ENCODE results near the gene SMPD3. TPM values are rescaled to one million over a fixed set of nuclear protein-coding genes. Genes with fewer than 3 reads are reported as not detected.

Gene SMPD3
- total and polyA plus RNA-seq, 9 of the 15 experiments (the other 6 are each of a cell fraction or from before 2014, with no cell fraction given) = 0.03 to 1.2 (median 0.18) TPM

DNA sequence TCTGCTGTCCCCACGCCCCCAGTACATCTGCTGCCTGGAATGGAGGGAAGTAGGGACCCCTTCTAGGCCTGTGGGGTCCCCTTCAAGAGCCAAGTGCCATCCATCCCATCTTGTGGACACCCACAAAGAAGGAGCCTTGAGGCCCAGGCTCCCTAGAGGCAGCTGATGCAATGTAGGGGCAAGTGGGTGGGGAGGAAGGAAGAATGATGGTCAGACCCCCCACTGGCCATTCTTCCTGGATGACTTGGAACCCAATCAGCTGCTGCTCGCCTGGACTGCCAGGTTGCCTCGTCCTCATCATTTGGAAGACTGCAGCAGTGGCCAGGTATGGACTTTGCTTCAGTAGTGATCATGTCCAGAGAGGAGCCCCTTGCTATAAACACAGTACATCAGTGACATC, 48.9 kb downstream of the SMPD3 start:
- Histone ChIP-seq H3K27me3 (ENCODE audit: control insufficient read depth in 2 of 2, insufficient read depth in 2 of 2, low read length in 2 of 2) (peaks cover 11 to 58% of the 10 kb centered on the region in 2 experiments; a peak in 3 of 5 replicates), H3K4me2 (ENCODE audit: insufficient read depth, low read length) (no peak overlapping the region), H3K36me3 (ENCODE audit: control insufficient read depth, insufficient read depth, low read length) (no peaks in the 10 kb centered on the region), H3K9me3 (replicated peaks; ENCODE audit: control insufficient read depth, insufficient read depth, low read depth, low read length) (no peaks in the 10 kb centered on the region), H3K9me1 (ENCODE audit: control insufficient read depth, insufficient read depth, low read length) (no peaks in the 10 kb centered on the region), H3K4me1 (replicated peaks in 1 of 2; ENCODE audit: control insufficient read depth in 2 of 2, insufficient read depth in 2 of 2, low read length in 2 of 2) (no peaks in the 10 kb centered on the region; a peak in 1 of 5 replicates), H3K4me3 (no peak overlapping the region), H3K79me2 (ENCODE audit: control insufficient read depth, insufficient read depth, low read length) (no peaks in the 10 kb centered on the region), H4K20me1 (replicated peaks; ENCODE audit: control insufficient read depth, insufficient read depth, low read length) (no peaks in the 10 kb centered on the region), H2AFZ (ENCODE audit: low read depth, low read length) (no peak overlapping the region), H3K27ac (ENCODE audit: extremely low read depth, low read depth, low read length) (no peak overlapping the region), H3K9ac (ENCODE audit: insufficient read depth in 1 of 2, low read depth in 2 of 2, low read length in 2 of 2) (0 out of 4 replicates have a peak overlapping the region, but pooled peaks of 1 of the 2 experiments have one; percentile 8)
- no TSS peak for BruUV-seq (replicated peaks)
- CTCF ChIA-PET (ENCODE audit: low intra/inter-chr PET ratio) = no interaction called here
- DNase-seq (ENCODE audit: extremely low read depth in 1 of 4, low spot score in 3 of 4) = peak in 1 of 4 experiments; percentile 8
- intact Hi-C loops (cut with micrococcal nuclease) = loop anchor here (10.0 kb wide), 1 partner anchor 105 kb away; no protein-coding TSS in a partner anchor
- ATAC-seq = peak; percentile 70
- no peak for FAIRE-seq
- POLR2A ChIA-PET = interaction anchor here (0.7 kb wide), 1 partner anchor 729 kb away, joined by 3 read pairs; no protein-coding TSS in a partner anchor
- in situ Hi-C loops (cut with MboI) = no loop called here
- WGBS (ENCODE audit: insufficient coverage, low coverage, missing lambda C conversion rate) = 30% methylated on average over 3 of the region's 3 CpGs
- TF ChIP-seq CBFB (CRISPR knock-in tag; IDR thresholded peaks at IDR 0.05) = no peak
- no peak for TF ChIP-seq ETS2 (tag; IDR thresholded peaks at IDR 0.05; ENCODE audit: borderline replicate concordance, poor library complexity, severe bottlenecking)
- 0 out of 2 replicates have a peak, but pooled peaks have one; percentile 12 for TF ChIP-seq BACH1 (tag; IDR thresholded peaks at IDR 0.05)
- peak; percentile 30; the same call in 1 of the 2 replicates for TF ChIP-seq ZNF79 (CRISPR knock-in tag; IDR thresholded peaks at IDR 0.05; ENCODE audit: low read depth)
- TF ChIP-seq RB1 (IDR thresholded peaks at IDR 0.05; ENCODE audit: low read depth) = no peak
- 0 out of 2 replicates have a peak, but pooled peaks have one; percentile 11 for TF ChIP-seq ATF7 (IDR thresholded peaks at IDR 0.05)
- TF ChIP-seq POLR2H (tag; IDR thresholded peaks at IDR 0.05; ENCODE audit: low read depth) = peak; percentile 59; the same call in 1 of the 2 replicates
- no peak for TF ChIP-seq ETV5 (CRISPR knock-in tag; IDR thresholded peaks at IDR 0.05; ENCODE audit: low read depth)
- no peak; a peak in 1 of 4 replicates for TF ChIP-seq MAZ (CRISPR knock-in tag; conservative IDR thresholded peaks at IDR 0.05 in 1 of 2, IDR thresholded peaks at IDR 0.05 in 1 of 2)
- TF ChIP-seq, protein P1, sequence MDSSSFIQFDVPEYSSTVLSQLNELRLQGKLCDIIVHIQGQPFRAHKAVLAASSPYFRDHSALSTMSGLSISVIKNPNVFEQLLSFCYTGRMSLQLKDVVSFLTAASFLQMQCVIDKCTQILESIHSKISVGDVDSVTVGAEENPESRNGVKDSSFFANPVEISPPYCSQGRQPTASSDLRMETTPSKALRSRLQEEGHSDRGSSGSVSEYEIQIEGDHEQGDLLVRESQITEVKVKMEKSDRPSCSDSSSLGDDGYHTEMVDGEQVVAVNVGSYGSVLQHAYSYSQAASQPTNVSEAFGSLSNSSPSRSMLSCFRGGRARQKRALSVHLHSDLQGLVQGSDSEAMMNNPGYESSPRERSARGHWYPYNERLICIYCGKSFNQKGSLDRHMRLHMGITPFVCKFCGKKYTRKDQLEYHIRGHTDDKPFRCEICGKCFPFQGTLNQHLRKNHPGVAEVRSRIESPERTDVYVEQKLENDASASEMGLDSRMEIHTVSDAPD (CRISPR knock-in tag; IDR thresholded peaks at IDR 0.05) = no peak
- TF ChIP-seq ZNF124 (CRISPR knock-in tag; IDR thresholded peaks at IDR 0.05) = no peak
- 0 out of 2 replicates have a peak, but pooled peaks have one; percentile 9 for TF ChIP-seq ETV1 (tag; conservative IDR thresholded peaks at IDR 0.05; ENCODE audit: low read depth)
- TF ChIP-seq ARNT (IDR thresholded peaks at IDR 0.05) = no peak
- no peak for TF ChIP-seq RBM39 (optimal IDR thresholded peaks at IDR 0.05; ENCODE audit: low read depth, low read length)
- TF ChIP-seq SMC3 (conservative IDR thresholded peaks at IDR 0.05; ENCODE audit: insufficient read depth, low read depth, low read length) = no peak
- TF ChIP-seq, protein P2, sequence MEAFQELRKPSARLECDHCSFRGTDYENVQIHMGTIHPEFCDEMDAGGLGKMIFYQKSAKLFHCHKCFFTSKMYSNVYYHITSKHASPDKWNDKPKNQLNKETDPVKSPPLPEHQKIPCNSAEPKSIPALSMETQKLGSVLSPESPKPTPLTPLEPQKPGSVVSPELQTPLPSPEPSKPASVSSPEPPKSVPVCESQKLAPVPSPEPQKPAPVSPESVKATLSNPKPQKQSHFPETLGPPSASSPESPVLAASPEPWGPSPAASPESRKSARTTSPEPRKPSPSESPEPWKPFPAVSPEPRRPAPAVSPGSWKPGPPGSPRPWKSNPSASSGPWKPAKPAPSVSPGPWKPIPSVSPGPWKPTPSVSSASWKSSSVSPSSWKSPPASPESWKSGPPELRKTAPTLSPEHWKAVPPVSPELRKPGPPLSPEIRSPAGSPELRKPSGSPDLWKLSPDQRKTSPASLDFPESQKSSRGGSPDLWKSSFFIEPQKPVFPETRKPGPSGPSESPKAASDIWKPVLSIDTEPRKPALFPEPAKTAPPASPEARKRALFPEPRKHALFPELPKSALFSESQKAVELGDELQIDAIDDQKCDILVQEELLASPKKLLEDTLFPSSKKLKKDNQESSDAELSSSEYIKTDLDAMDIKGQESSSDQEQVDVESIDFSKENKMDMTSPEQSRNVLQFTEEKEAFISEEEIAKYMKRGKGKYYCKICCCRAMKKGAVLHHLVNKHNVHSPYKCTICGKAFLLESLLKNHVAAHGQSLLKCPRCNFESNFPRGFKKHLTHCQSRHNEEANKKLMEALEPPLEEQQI (IDR thresholded peaks at IDR 0.05) = no peak
- TF ChIP-seq RBM17 (IDR thresholded peaks at IDR 0.05; ENCODE audit: borderline replicate concordance, low read depth, low read length) = no peak
- TF ChIP-seq RNF2 (IDR thresholded peaks at IDR 0.05) = 0 out of 2 replicates have a peak, but pooled peaks have one; percentile 20
- no peak for TF ChIP-seq CBFA2T3 (IDR thresholded peaks at IDR 0.05)
- TF ChIP-seq RBFOX2 (IDR thresholded peaks at IDR 0.05; ENCODE audit: low read depth, low read length) = peak; percentile 50
- TF ChIP-seq TARDBP (IDR thresholded peaks at IDR 0.05) = no peak
- TF ChIP-seq NFATC3 (IDR thresholded peaks at IDR 0.05) = no peak
